ENCODE results near the gene LRRC59.

- TF ChIP-seq POLR2AphosphoS5 (IDR thresholded peaks at IDR 0.05) (no peak), CTCF (IDR thresholded peaks at IDR 0.05) (no peak), POLR2A (IDR thresholded peaks at IDR 0.05; ENCODE audit: low read depth) (no peak)
Measured at GRCh38 chr17:50421308-50422051, 24.2 kb upstream of the LRRC59 start.
